Esophagus squamous epithelium (tissue), 4 donors: ENCODE results near the gene VAPA.
"Not testable (repeated sequence)": the region's sequence is repeated elsewhere in the genome, so short reads cannot be mapped to it uniquely, and the experiment has no call there.

Source experiments
- CTCF ChIP-seq, 6 experiments: fragments of 450-650 bp in 4 of 6; fragments of 200-600 bp in 2 of 6; sonication (generic) in 2 of 6; IDR thresholded peaks; one replicate each; pipeline ENCODE4 v1.5.1; 2016 to 2019; ENCODE audit warnings: antibody characterized with exemption in 6 of 6, mild to moderate bottlenecking in 4 of 6, moderate library complexity in 4 of 6
- POLR2A ChIP-seq, 4 donors: fragments of 450-650 bp; IDR thresholded peaks; one replicate each; pipeline ENCODE4 v1.6.1; 2017; ENCODE audit warnings: antibody characterized with exemption in 4 of 4, mild to moderate bottlenecking in 4 of 4, moderate library complexity in 3 of 4

GRCh38 chr18:9912285-9912684 is 1.5 kb upstream of the VAPA start:
- not testable (repeated sequence) for TF ChIP-seq CTCF, POLR2A (IDR thresholded peaks at IDR 0.05)
